Measurements from ENCODE around the gene PRKCA.

Gene PRKCA

DNA sequence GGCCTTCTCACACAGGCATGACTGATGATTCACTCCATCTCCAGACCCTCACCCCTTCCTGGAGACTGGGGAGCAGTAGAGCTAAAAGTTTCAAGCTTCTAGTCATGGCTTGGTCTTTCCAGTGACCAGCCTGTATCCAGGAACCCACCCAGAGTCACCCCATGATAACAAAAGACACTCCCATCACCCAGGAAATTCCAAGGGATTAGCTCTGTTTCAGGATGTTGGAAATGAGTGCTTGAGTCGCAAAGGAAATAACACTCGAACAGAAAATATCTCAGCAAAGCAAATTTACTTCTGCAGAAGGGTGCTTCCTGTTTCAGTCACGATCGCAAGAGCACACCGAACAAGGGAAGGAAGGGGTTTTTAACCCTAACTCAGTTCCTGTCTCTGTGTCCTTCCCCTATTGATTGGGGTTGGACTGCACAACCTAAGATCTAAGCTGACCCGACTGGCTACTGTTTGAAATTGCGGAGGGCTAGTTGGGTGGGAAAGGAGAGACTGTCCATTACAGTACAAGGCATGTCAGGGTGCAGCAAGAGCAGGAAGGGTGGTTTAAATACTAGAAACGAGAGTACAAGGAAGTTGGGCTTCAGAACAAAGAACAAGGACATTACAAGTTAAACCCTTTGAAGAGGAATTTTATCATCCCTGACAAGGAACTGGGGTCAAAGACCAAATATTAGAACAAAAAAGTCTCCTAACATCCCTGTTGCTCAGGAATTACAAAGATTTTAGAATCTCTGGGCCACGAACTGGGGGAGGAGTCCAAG lies 308.1 kb downstream of the PRKCA start:
- Histone ChIP-seq H3K4me1 (ENCODE audit: insufficient read depth, poor library complexity, severe bottlenecking) (peaks cover 4% of the 10 kb centered on the region), H3K27me3 (ENCODE audit: insufficient read depth, poor library complexity, severe bottlenecking) (no peaks in the 10 kb centered on the region), H3K4me3 (ENCODE audit: severe bottlenecking) (no peak overlapping the region), H3K27ac (ENCODE audit: poor library complexity, severe bottlenecking) (no peak overlapping the region), H3K9me3 (ENCODE audit: severe bottlenecking) (no peaks in the 10 kb centered on the region), H3K36me3 (ENCODE audit: low read depth) (no peaks in the 10 kb centered on the region)
- TF ChIP-seq, protein P1, sequence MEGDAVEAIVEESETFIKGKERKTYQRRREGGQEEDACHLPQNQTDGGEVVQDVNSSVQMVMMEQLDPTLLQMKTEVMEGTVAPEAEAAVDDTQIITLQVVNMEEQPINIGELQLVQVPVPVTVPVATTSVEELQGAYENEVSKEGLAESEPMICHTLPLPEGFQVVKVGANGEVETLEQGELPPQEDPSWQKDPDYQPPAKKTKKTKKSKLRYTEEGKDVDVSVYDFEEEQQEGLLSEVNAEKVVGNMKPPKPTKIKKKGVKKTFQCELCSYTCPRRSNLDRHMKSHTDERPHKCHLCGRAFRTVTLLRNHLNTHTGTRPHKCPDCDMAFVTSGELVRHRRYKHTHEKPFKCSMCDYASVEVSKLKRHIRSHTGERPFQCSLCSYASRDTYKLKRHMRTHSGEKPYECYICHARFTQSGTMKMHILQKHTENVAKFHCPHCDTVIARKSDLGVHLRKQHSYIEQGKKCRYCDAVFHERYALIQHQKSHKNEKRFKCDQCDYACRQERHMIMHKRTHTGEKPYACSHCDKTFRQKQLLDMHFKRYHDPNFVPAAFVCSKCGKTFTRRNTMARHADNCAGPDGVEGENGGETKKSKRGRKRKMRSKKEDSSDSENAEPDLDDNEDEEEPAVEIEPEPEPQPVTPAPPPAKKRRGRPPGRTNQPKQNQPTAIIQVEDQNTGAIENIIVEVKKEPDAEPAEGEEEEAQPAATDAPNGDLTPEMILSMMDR (IDR thresholded peaks at IDR 0.05; ENCODE audit: poor library complexity, severe bottlenecking), result no peak
- DNase-seq (ENCODE audit: low spot score) (no peak), ATAC-seq (ENCODE audit: low read depth) (no peak)

DNA sequence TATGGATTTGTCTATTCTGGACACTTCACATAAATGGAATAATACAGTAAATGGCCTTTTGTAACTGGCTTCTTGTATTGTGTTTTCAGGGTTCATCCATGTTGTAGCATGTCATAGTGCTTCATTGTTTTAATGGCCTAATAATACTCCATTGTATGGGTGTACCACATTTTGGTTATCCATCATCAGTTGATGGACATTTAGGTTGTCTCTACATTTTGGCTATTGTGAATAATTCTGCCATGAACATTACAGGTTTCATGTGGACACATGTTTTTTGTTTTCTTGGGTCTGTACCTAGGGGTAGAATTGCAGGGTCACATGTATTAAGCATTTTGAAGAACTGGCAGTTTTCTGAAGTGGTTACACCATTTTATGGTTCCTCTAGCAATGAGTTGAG lies 309.0 kb downstream of the PRKCA start:
- H3K27ac ChIP-seq (ENCODE audit: poor library complexity, severe bottlenecking), result no peak overlapping the region
- no peak for DNase-seq (ENCODE audit: low spot score)
- H3K4me3 ChIP-seq (ENCODE audit: severe bottlenecking), result no peak overlapping the region
- no peak for ATAC-seq (ENCODE audit: low read depth)
- peaks cover 2% of the 10 kb centered on the region for H3K4me1 ChIP-seq (ENCODE audit: insufficient read depth, poor library complexity, severe bottlenecking)
- H3K36me3 ChIP-seq (ENCODE audit: low read depth), result no peaks in the 10 kb centered on the region
- no peaks in the 10 kb centered on the region for H3K9me3 ChIP-seq (ENCODE audit: severe bottlenecking)
- TF ChIP-seq, protein P1 (IDR thresholded peaks at IDR 0.05; ENCODE audit: poor library complexity, severe bottlenecking), result no peak
- no peaks in the 10 kb centered on the region for H3K27me3 ChIP-seq (ENCODE audit: insufficient read depth, poor library complexity, severe bottlenecking)

DNA sequence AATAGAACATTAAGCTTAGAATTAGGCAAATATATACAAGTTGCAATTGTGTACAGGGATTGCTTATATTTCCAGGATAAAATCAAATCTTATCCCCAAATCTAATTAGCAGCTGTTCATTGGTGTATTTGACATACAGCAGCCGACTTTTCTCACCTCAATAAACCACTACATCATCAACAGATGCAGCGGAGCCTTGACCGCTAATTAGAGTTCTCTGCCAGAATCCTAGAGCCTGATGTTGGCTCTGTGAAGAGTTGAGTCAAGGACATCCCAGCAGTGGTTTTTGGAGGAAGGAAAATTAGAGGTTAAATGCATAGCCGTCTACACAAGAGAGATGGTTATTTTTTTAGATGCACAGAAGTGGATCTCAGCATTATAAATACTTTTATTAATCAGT lies 310.6 kb downstream of the PRKCA start:
- H3K27me3 ChIP-seq (ENCODE audit: insufficient read depth, poor library complexity, severe bottlenecking), result no peaks in the 10 kb centered on the region
- H3K9me3 ChIP-seq (ENCODE audit: severe bottlenecking), result no peaks in the 10 kb centered on the region
- H3K27ac ChIP-seq (ENCODE audit: poor library complexity, severe bottlenecking), result no peak overlapping the region
- no peaks in the 10 kb centered on the region for H3K36me3 ChIP-seq (ENCODE audit: low read depth)
- H3K4me3 ChIP-seq (ENCODE audit: severe bottlenecking), result no peak overlapping the region
- no peaks in the 10 kb centered on the region for H3K4me1 ChIP-seq (ENCODE audit: insufficient read depth, poor library complexity, severe bottlenecking)
- TF ChIP-seq, protein P1 (IDR thresholded peaks at IDR 0.05; ENCODE audit: poor library complexity, severe bottlenecking), result no peak
- ATAC-seq (ENCODE audit: low read depth) (no peak), DNase-seq (ENCODE audit: low spot score) (no peak)

- Histone ChIP-seq H3K36me3 (ENCODE audit: low read depth) (no peaks in the 10 kb centered on the region), H3K4me3 (ENCODE audit: severe bottlenecking) (no peak overlapping the region), H3K27ac (ENCODE audit: poor library complexity, severe bottlenecking) (no peak overlapping the region), H3K4me1 (ENCODE audit: insufficient read depth, poor library complexity, severe bottlenecking) (no peaks in the 10 kb centered on the region), H3K27me3 (ENCODE audit: insufficient read depth, poor library complexity, severe bottlenecking) (no peaks in the 10 kb centered on the region), H3K9me3 (ENCODE audit: severe bottlenecking) (no peaks in the 10 kb centered on the region)
- no peak for DNase-seq (ENCODE audit: low spot score)
- TF ChIP-seq, protein P1 (IDR thresholded peaks at IDR 0.05; ENCODE audit: poor library complexity, severe bottlenecking), result no peak
- ATAC-seq (ENCODE audit: low read depth), result no peak
These were observed 312.1 kb downstream of the PRKCA start for GRCh38 chr17:66614469-66614868.

DNA sequence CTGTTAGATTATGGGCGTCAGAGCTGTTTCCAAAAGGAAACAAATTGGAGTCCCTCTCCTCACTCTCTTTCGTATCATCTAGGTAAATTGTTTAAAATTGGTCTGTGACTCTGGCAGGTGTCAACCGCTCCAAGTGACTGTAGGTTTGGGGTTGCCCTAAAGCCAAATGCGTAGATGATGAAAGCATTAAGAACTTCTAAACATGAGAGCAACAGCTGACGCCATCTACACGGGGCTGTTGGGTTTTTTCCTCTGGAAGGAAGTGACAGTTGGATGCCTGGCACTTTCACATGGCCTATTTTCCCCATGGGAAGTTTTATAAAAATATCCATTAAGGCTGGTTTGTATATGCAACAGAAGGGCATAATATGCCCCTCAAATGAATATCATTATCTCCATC lies 316.8 kb downstream of the PRKCA start:
- Histone ChIP-seq H3K4me3 (ENCODE audit: severe bottlenecking) (no peak overlapping the region), H3K27ac (ENCODE audit: poor library complexity, severe bottlenecking) (no peak overlapping the region), H3K4me1 (ENCODE audit: insufficient read depth, poor library complexity, severe bottlenecking) (no peaks in the 10 kb centered on the region), H3K9me3 (ENCODE audit: severe bottlenecking) (no peaks in the 10 kb centered on the region), H3K36me3 (ENCODE audit: low read depth) (no peaks in the 10 kb centered on the region), H3K27me3 (ENCODE audit: insufficient read depth, poor library complexity, severe bottlenecking) (no peaks in the 10 kb centered on the region)
- DNase-seq (ENCODE audit: low spot score) (no peak), ATAC-seq (ENCODE audit: low read depth) (no peak)
- TF ChIP-seq, protein P1 (IDR thresholded peaks at IDR 0.05; ENCODE audit: poor library complexity, severe bottlenecking), result no peak

All from RWPE2 (cell line).